HL-60/S4 treated with phorbol 12-myristate 13-acetate at 8.2 ng/mL for 4 days and 3 days (cell line): ENCODE results near the gene RER1.

Source experiments
- in situ Hi-C: fragments of 300-500 bp; cut with MboI; formaldehyde crosslinking; loops from 2 replicates; pipeline ENCODE4 v1.15.0; 2022; ENCODE audit warnings: low sequenced_read_pairs

RER1 gene

DNA sequence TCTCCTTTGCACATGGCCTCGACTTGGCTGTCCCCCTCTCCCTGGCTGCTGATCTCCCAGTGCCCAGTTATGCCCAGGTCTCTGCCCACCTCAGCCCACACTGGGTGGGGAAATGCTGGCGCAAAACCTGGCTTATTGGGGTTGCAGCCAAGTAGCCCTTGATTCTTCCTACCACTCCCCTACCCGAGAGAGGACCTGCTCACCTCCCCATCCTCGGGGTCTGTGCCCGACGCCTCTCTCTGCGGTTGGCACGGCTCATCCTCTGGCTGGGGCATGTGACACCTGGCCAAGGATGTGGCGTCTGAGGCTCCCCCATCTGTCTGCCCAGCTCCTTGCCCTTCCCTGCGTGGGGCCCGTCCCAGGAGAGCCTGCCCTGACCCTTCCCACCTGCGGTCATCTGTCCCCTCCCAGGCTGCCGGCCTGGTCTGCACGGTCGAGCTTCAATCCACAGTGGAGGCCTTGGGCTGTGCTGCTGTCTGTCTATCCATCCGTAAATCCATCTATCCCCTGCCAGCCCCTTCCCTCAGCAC, 27.2 kb downstream of the RER1 start:
- in situ Hi-C loops: no loop called here

- in situ Hi-C loops: no loop called here
Observed at GRCh38 chr1:2419416-2419815, 27.8 kb downstream of the RER1 start.

- in situ Hi-C loops: no loop called here
Observed at GRCh38 chr1:2422523-2422922, 30.9 kb downstream of the RER1 start.

DNA sequence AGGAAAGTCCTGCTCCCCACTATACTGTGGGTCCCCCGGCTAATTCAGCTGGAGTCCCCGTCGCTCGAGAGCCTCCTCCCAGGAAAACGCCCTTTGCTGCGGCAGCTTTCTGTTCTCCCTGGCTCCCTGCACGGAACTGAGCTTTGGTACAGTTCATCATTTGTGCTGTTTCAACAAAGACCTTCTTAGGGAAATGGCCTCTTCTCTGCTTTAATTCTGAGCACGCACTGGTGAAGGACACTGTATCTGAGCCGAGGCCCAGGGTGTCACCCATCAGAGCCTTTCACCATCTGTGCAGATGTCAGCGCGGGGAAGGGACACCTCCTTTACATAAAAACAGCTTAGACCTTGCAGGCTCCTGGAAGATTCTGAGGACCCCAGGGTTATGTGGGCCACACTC, 34.3 kb downstream of the RER1 start:
- in situ Hi-C loops: no loop called here

GRCh38 chr1:2426540-2426939, 34.9 kb downstream of the RER1 start:
- in situ Hi-C loops: no loop called here

GRCh38 chr1:2427051-2427450, 35.4 kb downstream of the RER1 start:
- in situ Hi-C loops: no loop called here

DNA sequence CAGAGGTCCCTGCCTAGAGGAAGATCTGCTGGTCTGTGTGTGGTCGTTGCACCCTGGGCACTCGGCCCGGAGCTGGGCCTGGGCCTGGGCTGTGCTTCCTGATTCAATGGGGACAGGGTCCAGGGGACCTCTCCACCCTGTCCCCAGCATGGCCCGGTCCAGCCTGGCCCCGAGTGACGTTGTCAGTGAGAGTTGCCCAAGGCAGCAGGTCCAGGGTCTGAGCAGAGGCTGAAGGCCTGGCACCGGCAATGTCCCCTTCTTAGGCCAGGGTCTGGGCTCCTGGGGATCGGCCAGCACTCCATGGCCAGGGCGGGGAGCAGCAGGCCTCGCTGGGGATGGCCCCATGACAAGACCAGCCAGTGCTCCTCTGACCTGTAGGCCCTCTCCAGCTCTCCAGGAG, 36.3 kb downstream of the RER1 start:
- in situ Hi-C loops: no loop called here

- in situ Hi-C loops: no loop called here
Observed at GRCh38 chr1:2428490-2428889, 36.8 kb downstream of the RER1 start.

DNA sequence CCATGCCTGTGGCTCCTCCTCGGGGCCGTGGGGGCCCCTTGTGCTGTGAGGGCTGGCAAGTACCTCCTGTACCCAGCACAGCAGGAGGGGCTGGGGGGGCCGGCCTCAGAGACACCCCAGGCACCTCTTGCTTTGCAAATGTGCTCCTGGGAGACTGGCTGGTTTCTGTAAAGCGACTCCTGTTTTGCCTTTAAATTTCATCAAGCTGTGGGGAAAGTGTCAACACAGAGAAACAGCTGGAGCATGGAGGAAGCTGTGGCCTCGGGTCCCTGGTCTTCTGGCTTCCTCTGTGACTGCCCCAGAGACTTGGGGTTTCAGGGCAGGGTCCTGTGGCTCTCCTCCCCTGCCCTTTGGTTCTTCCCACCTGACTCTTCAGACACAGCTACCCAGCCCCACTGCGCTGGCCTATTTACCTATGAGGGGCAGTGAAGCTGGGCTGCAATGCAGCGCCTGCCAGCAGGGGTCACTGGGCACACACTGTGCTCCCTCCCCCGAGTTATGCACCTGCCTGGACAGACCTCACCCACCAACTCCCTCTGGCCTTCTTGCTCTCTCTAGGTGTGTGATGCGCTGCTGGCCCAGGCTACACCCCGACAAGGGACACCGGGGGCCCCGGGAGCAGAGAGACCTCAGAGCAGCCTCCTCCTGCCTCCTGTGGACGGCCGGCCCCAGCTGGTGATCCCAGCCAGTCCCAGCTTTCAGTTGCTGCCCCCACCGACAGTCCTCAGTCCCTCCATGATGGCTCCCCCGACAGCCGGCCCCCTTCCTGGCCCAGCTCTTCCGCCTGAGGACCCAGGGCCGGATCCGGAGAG, 38.3 kb downstream of the RER1 start:
- in situ Hi-C loops: no loop called here

GRCh38 chr1:2430592-2430973, 38.9 kb downstream of the RER1 start:
- in situ Hi-C loops: no loop called here

GRCh38 chr1:2431103-2431502, 39.5 kb downstream of the RER1 start:
- in situ Hi-C loops: no loop called here

GRCh38 chr1:2431518-2431917, 39.9 kb downstream of the RER1 start:
- in situ Hi-C loops: no loop called here

- in situ Hi-C loops: no loop called here
Observed at GRCh38 chr1:2432441-2432844, 40.8 kb downstream of the RER1 start.

DNA sequence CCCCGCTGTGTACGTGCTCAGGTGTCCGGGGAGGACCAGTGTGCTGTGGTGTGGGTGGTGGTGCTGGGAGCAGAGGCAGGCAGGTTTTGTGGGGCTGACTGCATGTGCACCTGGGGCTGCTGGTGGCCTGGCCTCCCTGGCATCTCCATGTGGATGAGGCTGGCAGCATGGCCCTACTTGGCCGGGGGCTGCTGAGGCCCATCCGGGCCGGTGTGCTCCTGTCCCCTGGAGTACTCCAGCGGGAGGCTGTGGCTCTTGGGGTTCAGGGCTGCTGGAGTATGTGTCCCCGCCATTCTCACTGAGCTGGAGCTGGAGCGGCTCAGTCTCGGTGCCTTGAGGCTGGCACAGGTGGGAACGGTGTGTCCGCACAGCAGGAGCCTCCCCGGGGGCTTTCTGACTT, 41.6 kb downstream of the RER1 start:
- in situ Hi-C loops: no loop called here

DNA sequence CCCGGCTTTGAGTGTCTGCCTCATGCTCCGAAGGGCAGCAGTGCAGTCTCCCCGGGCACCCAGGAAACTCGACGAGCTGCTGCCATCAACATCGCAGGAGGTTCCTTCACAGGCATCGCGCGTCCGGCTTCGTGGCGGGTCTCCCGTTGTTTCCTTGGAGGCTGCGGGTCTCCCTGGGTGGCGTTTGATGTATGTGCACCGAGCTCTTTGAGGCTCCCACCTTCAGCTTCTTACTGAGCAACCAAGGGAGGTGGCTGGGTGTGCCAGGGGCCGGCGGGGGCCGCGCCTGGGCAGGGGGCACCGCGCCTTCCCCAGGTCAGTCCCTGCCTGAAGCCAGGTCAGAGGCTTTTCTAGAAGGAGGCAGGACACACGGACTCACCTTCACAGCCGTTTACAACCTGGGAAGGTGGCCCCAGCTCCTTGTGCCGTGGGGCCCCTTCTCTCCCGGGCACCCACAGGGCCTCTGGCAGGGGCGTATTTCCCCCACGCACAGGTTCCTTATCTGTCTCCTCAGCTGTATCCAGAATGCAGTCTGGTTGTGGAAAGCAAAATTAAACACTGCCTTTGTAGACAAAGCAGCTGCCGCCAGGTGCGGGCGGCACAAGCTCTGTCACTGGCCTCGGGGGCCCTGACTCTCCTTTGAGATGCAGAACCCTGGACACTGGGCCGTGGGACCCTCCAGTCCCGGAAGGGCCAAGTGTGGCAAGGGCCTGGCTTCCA, 42.5 kb downstream of the RER1 start:
- in situ Hi-C loops: no loop called here

- in situ Hi-C loops: no loop called here
Observed at GRCh38 chr1:2435091-2435490, 43.5 kb downstream of the RER1 start.

DNA sequence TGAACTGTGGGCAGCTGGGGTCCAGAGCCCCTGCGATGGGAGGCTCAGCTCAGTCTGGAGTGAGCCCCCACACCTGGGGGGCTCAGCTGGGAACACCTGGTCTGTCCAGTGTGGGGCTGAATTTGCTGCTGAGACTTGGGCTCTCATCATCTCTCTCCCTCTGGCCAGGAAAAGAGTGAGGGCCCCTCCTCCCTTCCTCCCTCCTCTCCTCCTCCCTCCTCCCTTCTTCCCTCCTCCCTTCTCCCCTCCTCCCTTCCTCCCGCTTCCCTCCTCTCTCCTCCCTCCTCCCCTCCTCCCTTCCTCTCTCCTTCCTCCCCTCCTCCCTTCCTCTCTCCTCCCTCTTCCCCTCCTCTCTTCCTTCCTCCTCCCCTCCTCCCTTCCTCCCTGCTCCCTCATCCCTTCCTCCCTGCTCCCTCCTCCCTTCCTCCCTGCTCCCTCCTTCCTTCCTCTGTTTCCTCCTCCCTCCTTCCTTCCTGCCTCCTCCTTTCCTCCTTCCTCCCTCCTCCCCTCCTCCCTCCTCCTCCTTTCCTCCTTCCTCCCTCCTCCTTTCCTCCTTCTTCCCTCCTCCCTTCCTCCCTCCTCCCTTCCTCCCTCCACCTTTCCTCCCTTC, 44.2 kb downstream of the RER1 start:
- in situ Hi-C loops: no loop called here

DNA sequence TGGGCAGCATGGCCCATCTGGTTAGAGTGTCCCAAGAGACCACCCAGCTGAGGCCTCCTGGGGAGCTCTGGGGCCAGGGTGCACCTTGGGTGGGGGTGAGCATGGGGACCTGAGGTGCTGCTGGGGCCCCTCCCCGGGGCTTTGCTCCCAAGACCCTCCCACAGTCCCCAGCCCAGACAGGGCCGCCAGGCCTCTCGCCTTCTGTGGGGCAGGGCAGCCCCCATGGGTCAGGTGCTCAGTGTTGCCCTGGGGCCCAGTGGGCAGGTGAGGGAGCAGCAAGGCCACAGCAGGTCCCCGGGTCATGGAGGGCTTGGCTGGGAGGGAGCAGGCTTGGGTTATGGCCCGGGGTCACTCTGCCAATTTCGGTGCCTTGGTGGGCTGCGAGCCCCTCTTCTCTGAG, 45.2 kb downstream of the RER1 start:
- in situ Hi-C loops: no loop called here

DNA sequence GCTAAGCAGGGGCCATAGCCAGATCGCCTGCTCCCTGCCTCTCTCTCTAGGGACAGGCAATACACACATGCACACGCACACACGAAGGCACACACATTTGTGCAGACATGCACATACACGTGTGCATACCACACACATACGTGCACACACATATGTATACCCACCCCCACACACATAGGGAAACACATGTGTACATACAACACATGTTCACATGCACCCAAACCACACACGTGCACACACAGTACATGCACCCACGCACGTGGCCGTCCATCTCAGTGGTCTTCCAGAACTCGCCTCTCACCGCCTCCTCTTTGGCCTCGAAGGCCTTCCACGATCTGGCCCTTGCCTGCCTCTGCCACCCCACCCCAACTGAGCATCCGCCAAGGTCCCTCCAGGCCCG, 46.0 kb downstream of the RER1 start:
- in situ Hi-C loops: no loop called here

DNA sequence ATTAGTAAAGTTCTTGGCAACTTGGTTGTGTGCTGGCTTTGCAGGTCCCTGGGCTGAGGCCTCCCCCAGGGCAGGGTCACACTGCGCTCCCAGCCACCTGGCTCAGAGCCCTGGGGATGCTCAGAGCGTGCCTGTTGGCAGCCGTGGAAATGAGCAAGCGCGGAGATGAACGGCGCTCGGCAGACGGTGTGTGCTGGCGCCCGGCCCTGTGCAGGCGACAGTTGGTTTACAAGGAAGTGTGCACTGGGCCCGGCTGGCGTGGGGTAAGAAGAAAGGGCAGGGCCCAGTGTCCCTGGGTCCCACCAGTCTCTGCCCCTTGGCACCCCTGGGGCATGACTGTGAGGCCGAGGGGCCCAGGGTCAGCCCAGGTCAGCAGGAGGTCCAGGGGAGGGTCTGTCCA, 46.4 kb downstream of the RER1 start:
- in situ Hi-C loops: no loop called here

GRCh38 chr1:2438641-2439040, 47.0 kb downstream of the RER1 start:
- in situ Hi-C loops: no loop called here

GRCh38 chr1:2439369-2439768, 47.7 kb downstream of the RER1 start:
- in situ Hi-C loops: no loop called here
